Left renal pelvis (tissue), 4 donors: ENCODE results near the gene TEX11. TPM values are rescaled to one million over a fixed set of nuclear protein-coding genes. Genes with fewer than 3 reads are reported as not detected.
"Not testable (repeated sequence)": the region's sequence is repeated elsewhere in the genome, so short reads cannot be mapped to it uniquely, and the experiment has no call there.

ENCODE experiments used
- DNase-seq, 4 donors: peaks; one replicate each; pipeline ENCODE4 v3.0.0-alpha.2; 2013; ENCODE audit warnings: low read depth in 4 of 4, low spot score in 3 of 4
- polyA plus RNA-seq, 4 donors: library from polyadenylated mRNA; unstranded; fragments of 120-200 nt; gene quantifications; one replicate each; pipeline ENCODE4 v1.2.1, GENCODE V29; 2013; ENCODE audit not compliant: insufficient read length in 4 of 4

TEX11 gene
- under 1 TPM; 0.06 to 0.13 (median 0.08) TPM for polyA plus RNA-seq

- DNase-seq: no peak
Measured at GRCh38 chrX:70908541-70908940, at the start of gene TEX11. TSS of gene TEX11 (minus strand) at chrX:70908711. CDS start at chrX:70907789, 922 bp downstream.

DNA sequence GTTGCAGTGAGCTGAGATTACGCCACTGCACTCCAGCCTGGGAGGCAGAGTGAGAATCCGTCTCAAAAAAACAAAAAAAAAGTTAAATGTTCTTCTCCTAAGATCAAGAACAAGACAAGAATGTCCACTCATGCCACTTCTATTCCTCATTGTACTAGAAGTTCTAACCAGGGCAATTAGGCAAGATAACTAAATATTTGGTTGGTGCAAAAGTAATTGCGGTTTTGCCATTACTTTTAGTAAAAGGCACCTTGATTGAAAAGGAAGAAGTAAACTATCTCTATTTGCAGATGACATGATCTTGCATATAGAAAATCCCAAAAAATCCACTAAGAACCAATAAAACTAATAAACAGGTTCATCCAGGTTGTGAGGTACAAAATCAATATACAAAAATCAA, 46.4 kb upstream of the TEX11 start:
- no peak for DNase-seq

DNA sequence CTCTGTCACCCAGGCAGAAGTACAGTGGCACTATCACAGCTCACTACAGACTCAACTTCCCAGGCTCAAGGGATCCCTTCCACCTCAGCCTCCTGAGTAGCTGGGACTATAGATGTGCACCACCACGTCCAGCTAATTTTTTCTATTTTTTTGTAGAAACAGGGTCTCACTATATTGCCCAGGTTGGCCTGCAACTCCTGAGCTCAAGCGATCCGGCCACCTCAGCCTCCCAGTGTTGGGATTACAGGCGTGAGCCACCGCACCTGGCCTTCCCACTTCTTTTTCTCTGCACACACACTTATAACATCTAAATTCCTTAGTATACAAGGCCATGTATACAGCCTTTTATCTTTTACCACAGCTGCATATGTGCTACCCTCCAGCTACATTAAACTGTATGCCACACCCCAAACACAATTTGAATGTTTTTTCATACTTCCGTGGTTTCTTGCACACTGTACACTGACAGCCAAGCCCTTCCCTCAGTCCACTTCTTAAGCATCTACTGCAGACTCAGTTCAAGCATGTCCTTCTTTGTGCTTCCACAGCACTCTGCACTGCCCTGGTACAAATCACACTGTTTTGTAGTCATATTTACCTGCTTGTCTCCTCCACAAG, 15.9 kb upstream of the TEX11 start:
- DNase-seq: no peak

- DNase-seq: no peak
Measured at GRCh38 chrX:70922774-70923473, 14.4 kb upstream of the TEX11 start.

- no peak for DNase-seq
Measured at GRCh38 chrX:70921709-70922352, 13.3 kb upstream of the TEX11 start.

DNA sequence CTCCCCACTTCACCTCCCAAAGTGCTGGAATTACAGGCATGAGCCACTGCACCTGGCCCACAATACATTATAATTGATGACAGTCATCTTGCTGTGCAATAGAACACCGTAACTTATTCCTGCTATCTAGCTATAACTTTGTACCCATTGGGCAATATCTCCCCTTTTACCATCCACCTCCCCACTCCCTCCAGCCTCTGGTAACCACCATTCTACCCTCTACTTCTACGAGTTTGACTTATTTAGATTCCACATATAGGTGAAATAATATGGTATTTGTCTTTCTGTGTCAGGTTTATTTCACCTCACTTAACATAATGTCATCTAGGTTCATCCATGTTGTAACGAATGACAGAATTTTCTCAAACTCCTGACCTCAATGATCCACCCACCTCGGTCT, 8.2 kb upstream of the TEX11 start:
- no peak for DNase-seq

GRCh38 chrX:70907900-70908299, 611 bp downstream of the TEX11 start:
- no peak for DNase-seq

DNA sequence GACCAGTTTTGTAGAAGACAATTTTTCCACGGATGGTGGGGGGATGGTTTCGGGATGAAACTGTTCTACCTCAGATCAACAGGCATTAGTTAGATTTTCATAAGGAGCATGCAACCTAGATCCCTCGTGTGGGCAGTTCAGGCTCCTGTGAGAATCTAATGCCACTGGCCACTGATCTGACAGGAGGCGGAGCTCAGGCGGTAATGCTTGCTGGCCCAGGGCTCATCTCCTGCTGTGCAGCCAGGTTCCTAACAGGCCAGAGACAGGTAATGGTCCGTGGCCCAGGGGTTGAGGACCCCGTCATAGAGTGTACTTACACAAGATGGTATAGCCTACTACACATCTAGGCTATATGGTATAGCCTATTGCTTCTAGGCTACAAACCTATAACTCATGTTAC, 7.0 kb downstream of the TEX11 start:
- no peak for DNase-seq

DNA sequence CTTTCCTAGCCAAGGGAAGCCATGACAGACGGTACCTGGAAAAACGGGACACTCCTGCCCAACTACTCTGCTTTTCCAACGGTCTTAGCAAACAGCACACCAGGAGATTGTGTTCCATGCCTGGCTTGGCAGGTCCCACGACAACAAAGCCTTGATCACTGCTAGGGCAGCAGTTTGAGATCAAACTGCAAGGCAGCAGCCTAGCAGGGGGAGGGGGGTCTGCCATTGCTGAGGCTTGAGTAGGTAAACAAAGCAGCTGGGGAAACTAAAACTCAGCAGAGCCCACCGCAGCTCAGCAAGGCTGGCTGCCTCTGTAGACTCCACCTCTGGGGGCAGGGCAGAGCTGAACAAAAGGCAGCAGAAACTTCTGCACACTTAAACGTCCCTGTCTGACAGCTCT, 18.1 kb downstream of the TEX11 start:
- DNase-seq: not testable (repeated sequence)

GRCh38 chrX:70878902-70879301, 29.6 kb downstream of the TEX11 start:
- DNase-seq: no peak

- DNase-seq: no peak
Measured at GRCh38 chrX:70852294-70852693, 56.2 kb downstream of the TEX11 start.

DNA sequence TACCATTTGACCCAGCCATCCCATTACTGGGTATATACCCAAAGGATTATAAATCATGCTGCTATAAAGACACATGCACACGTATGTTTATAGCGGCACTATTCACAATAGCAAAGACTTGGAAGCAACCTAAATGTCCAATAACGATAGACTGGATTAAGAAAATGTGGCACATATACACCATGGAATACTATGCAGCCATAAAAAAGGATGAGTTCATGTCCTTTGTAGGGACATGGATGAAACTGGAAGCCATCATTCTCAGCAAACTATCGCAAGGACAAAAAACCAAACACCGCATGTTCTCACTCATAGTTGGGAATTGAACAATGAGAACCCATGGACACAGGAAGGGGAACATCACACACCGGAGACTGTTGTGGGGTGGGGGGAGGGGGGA, 64.4 kb downstream of the TEX11 start:
- not testable (repeated sequence) for DNase-seq

GRCh38 chrX:70843620-70844019, 64.9 kb downstream of the TEX11 start:
- not testable (repeated sequence) for DNase-seq

- no peak for DNase-seq
Measured at GRCh38 chrX:70834589-70834988, 73.9 kb downstream of the TEX11 start.

- no peak for DNase-seq
Measured at GRCh38 chrX:70826715-70827114, 81.8 kb downstream of the TEX11 start.

DNA sequence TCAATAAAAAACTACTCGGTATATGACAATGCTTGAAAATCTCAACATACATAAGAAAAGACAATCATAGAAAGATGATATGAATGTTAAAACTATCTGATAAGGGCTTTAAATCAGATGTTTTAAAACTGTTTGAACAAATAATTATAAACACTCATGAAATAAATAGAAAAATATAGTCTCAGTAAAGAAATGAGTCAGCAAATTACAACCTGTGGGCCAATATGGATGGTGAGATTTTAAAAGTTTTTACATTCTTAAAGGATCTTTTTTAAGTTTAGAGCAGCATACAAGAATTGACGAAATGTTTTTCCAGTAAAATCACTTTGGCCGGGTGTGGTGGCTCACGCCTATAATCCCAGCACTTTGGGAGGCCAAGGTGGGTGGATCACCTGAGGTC, 83.1 kb downstream of the TEX11 start:
- DNase-seq: no peak

DNA sequence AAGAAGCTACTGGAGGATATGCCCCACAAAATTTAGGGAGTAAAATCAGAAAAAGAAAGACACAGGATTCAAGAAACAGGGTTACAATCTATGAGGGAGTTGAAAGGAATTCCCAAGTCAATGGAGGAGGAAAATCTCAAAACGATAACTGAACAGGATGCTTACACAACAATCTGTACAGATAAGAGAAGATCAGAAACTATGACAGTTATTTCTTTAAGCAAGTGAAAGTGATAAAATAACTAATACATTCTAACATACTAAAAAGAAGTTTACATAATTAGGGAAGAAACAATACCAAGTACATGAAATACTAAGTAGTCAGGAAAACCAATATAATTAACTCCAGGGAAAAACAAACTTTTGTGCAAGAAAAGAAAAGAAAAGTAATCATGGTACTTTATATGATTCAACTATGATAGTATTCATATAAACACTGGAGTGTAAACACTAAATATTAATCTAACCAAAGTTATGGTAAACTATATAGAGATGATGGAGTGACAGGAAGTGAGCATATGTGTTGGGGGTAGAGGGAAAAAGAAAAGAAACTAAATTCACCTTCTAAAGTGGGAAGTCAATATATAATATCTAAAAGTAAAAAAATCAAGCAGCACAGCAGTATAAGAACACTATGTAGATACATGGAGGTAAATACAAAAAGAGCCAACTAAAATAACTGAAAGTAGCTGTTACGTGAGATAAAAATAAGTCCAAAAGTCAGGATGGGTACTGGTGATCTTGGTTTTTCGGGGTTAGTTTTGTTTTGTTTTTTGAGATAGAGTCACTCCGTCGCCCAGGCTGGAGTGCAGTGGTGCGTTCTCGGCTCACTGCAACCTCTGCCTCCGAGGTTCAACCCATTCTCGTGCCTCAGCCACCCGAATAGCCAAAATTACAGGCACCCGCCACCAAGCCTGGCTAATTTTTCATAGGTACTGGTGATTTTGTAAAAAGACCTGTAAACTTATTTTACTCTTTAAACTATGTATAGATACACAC, 99.3 kb downstream of the TEX11 start:
- DNase-seq: no peak

DNA sequence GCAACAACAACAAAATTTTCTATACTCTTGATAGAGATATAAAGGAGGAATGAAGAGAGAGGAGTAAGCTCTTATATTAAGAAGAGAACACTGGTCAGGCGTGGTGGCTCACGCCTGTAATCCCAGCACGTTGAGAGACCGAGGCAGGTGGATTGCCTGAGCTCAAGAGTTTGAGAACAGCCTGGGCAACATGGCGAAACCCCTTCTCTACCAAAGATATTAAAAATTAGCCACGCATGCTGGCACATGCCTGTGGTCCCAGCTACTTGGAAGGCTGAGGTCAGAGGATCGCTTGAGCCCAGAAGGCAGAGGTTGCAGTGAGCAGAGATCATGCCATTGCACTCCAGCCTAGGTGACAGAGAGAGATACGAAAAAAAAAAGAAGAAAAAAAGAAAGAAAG, 102.4 kb downstream of the TEX11 start:
- DNase-seq: no peak

DNA sequence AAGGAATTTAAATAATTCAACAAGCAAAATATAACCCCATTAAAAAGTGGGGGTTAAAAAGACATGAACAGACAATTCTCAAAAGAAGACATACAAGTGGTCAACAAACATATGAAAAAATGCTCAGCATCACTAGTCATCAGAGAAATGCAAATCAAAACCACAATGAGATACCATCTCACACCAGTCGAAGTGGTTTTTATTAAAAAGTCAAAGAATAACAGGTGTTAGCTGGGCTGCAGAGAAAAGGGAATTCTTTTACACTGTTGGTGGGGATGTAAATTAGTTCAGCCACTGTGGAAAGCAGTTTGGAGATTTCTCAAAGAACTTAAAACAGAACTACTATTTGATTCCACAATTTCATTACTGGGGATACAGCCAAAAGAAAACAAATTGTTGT, 111.8 kb downstream of the TEX11 start:
- DNase-seq: not testable (repeated sequence)

- DNase-seq: no peak
Measured at GRCh38 chrX:70774223-70774622, 134.3 kb downstream of the TEX11 start.
